Measurements from ENCODE around the gene TRIP12.

Gene TRIP12

GRCh38 chr2:229903037-229903436 is 18.8 kb downstream of the TRIP12 start:
- ChIA-PET POLR2A (no interaction called here), CTCF (interaction anchor here (0.7 to 1.3 kb wide), 3 partner anchors 25 to 122 kb away, joined by 3 read pairs; no protein-coding TSS in a partner anchor)
- Histone ChIP-seq H3K4me3 (ENCODE audit: low read depth, low read length) (no peak overlapping the region), H3K4me1 (ENCODE audit: control insufficient read depth, insufficient read depth, low read length) (peaks cover 2% of the 10 kb centered on the region; the same call in 1 of the 2 replicates), H3K27ac (ENCODE audit: extremely low read depth, low read depth, low read length) (no peak overlapping the region), H3K9me3 (ENCODE audit: control insufficient read depth, insufficient read depth, low read depth, low read length) (no peaks in the 10 kb centered on the region), H3K36me3 (ENCODE audit: control insufficient read depth in 2 of 2, insufficient read depth in 1 of 2, low read length in 2 of 2) (peaks cover 10 to 16% of the 10 kb centered on the region in 2 experiments)
- no peak for TF ChIP-seq ZNF791 (tag by site-specific recombination; IDR thresholded peaks at IDR 0.05)
- no peak for TF ChIP-seq KLF10 (tag by site-specific recombination; IDR thresholded peaks at IDR 0.05)
- TF ChIP-seq TRIM28 (IDR thresholded peaks at IDR 0.05; ENCODE audit: borderline replicate concordance, low read length): no peak
- no peak for TF ChIP-seq SETDB1 (IDR thresholded peaks at IDR 0.05; ENCODE audit: insufficient read length, low read length)
- TF ChIP-seq ZNF169 (tag by site-specific recombination; IDR thresholded peaks at IDR 0.05): no peak
- TF ChIP-seq, protein P1, sequence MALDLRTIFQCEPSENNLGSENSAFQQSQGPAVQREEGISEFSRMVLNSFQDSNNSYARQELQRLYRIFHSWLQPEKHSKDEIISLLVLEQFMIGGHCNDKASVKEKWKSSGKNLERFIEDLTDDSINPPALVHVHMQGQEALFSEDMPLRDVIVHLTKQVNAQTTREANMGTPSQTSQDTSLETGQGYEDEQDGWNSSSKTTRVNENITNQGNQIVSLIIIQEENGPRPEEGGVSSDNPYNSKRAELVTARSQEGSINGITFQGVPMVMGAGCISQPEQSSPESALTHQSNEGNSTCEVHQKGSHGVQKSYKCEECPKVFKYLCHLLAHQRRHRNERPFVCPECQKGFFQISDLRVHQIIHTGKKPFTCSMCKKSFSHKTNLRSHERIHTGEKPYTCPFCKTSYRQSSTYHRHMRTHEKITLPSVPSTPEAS (tag by site-specific recombination; IDR thresholded peaks at IDR 0.05): no peak
- TF ChIP-seq KLF9 (tag by site-specific recombination; IDR thresholded peaks at IDR 0.05; ENCODE audit: low read depth): no peak
- TF ChIP-seq ZBTB44 (tag by site-specific recombination; IDR thresholded peaks at IDR 0.05): no peak
- no peak for TF ChIP-seq ZNF37A (tag by site-specific recombination; IDR thresholded peaks at IDR 0.05)
- no peak for TF ChIP-seq ZNF629 (tag by site-specific recombination; IDR thresholded peaks at IDR 0.05)
- TF ChIP-seq ZNF132 (tag by site-specific recombination; IDR thresholded peaks at IDR 0.05; ENCODE audit: borderline replicate concordance): no peak
- TF ChIP-seq ZNF112 (tag by site-specific recombination; IDR thresholded peaks at IDR 0.05): no peak
- no peak for TF ChIP-seq ZNF10 (tag by site-specific recombination; IDR thresholded peaks at IDR 0.05)
- TF ChIP-seq ZNF366 (tag by site-specific recombination; conservative IDR thresholded peaks at IDR 0.05): no peak
- TF ChIP-seq ZNF354C (tag by site-specific recombination; IDR thresholded peaks at IDR 0.05; ENCODE audit: borderline replicate concordance, low read depth): no peak

DNA sequence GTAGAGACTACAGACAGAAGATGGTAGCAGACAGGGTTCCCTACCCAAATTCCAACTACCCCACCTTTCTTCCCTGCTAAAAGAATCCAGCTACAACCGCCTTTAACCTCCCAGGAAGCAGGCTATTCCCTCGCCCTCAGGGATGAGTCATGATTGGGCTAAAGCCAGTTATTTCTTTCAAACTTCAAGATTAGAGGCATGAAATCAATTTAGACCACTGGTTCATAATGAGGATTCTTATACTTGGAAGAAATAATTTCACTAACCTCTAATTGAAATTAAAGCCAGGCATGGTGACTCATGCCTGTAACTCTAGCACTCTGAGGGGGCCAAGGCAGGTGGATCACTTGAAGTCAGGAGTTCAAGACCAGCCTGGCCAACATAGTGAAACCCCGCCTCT is 20.0 kb downstream of the TRIP12 start:
- H3K36me3 ChIP-seq (ENCODE audit: control insufficient read depth in 2 of 2, insufficient read depth in 1 of 2, low read length in 2 of 2): peaks cover 4 to 8% of the 10 kb centered on the region in 2 experiments; a peak in 2 of 3 replicates
- H3K27ac ChIP-seq (ENCODE audit: extremely low read depth, low read depth, low read length): no peak overlapping the region
- H3K4me3 ChIP-seq (ENCODE audit: low read depth, low read length): no peak overlapping the region
- POLR2A ChIA-PET: no interaction called here
- no peaks in the 10 kb centered on the region for H3K9me3 ChIP-seq (ENCODE audit: control insufficient read depth, insufficient read depth, low read depth, low read length)
- CTCF ChIA-PET: interaction anchor here (1.3 to 1.5 kb wide), 2 partner anchors 9 to 121 kb away, joined by 3 to 8 read pairs; no protein-coding TSS in a partner anchor
- H3K4me1 ChIP-seq (ENCODE audit: control insufficient read depth, insufficient read depth, low read length): peaks cover 2% of the 10 kb centered on the region; the same call in 1 of the 2 replicates
- no peak for TF ChIP-seq KLF7 (tag by site-specific recombination; IDR thresholded peaks at IDR 0.05; ENCODE audit: borderline replicate concordance)
- no peak for TF ChIP-seq EGR2 (tag by site-specific recombination; IDR thresholded peaks at IDR 0.05; ENCODE audit: low read depth)
- TF ChIP-seq, protein P2, sequence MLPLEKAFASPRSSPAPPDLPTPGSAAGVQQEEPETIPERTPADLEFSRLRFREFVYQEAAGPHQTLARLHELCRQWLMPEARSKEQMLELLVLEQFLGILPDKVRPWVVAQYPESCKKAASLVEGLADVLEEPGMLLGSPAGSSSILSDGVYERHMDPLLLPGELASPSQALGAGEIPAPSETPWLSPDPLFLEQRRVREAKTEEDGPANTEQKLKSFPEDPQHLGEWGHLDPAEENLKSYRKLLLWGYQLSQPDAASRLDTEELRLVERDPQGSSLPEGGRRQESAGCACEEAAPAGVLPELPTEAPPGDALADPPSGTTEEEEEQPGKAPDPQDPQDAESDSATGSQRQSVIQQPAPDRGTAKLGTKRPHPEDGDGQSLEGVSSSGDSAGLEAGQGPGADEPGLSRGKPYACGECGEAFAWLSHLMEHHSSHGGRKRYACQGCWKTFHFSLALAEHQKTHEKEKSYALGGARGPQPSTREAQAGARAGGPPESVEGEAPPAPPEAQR (tag by site-specific recombination; IDR thresholded peaks at IDR 0.05): no peak
- TF ChIP-seq ZNF558 (tag by site-specific recombination; IDR thresholded peaks at IDR 0.05): peak; percentile 43; the same call in 1 of the 2 replicates
- no peak for TF ChIP-seq ZBTB1 (tag by site-specific recombination; IDR thresholded peaks at IDR 0.05)
- no peak for TF ChIP-seq PRDM10 (tag by site-specific recombination; IDR thresholded peaks at IDR 0.05)
- TF ChIP-seq ZBTB17 (tag by site-specific recombination; IDR thresholded peaks at IDR 0.05): peak; percentile 36; the same call in 1 of the 2 replicates
- TF ChIP-seq HOXC10 (CRISPR knock-in tag; IDR thresholded peaks at IDR 0.05): no peak
- peak; percentile 46; the same call in 1 of the 2 replicates for TF ChIP-seq PRDM1 (tag by site-specific recombination; IDR thresholded peaks at IDR 0.05)
- TF ChIP-seq ZNF843 (tag by site-specific recombination; IDR thresholded peaks at IDR 0.05): peak; percentile 60; the same call in 1 of the 2 replicates
- no peak for TF ChIP-seq ZNF423 (tag by site-specific recombination; IDR thresholded peaks at IDR 0.05)
- TF ChIP-seq, protein P3, sequence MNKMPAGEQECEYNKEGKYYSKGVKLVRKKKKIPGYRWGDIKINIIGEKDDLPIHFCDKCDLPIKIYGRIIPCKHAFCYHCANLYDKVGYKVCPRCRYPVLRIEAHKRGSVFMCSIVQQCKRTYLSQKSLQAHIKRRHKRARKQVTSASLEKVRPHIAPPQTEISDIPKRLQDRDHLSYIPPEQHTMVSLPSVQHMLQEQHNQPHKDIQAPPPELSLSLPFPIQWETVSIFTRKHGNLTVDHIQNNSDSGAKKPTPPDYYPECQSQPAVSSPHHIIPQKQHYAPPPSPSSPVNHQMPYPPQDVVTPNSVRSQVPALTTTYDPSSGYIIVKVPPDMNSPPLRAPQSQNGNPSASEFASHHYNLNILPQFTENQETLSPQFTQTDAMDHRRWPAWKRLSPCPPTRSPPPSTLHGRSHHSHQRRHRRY (tag by site-specific recombination; IDR thresholded peaks at IDR 0.05): no peak
- TF ChIP-seq ZNF791 (tag by site-specific recombination; IDR thresholded peaks at IDR 0.05): no peak
- TF ChIP-seq KLF10 (tag by site-specific recombination; IDR thresholded peaks at IDR 0.05): 0 out of 2 replicates have a peak, but pooled peaks have one; percentile 14
- peak; percentile 51 for TF ChIP-seq ZNF629 (tag by site-specific recombination; IDR thresholded peaks at IDR 0.05)
- no peak for TF ChIP-seq BCL11B (tag by site-specific recombination; IDR thresholded peaks at IDR 0.05; ENCODE audit: low read depth)
